GM12873 (cell line): ENCODE results near the gene TOM1L1.

Source experiments
- CTCF ChIP-seq: IDR thresholded peaks from 2 replicates; pipeline ENCODE4 v1.5.1; 2012; ENCODE audit warnings: low read depth, mild to moderate bottlenecking, moderate library complexity, low read length, control low read depth; ENCODE audit not compliant: insufficient read depth; ENCODE audit errors: missing control alignments

TOM1L1 gene

GRCh38 chr17:54887787-54888186 is 12.9 kb upstream of the TOM1L1 start:
- TF ChIP-seq CTCF = no peak

DNA sequence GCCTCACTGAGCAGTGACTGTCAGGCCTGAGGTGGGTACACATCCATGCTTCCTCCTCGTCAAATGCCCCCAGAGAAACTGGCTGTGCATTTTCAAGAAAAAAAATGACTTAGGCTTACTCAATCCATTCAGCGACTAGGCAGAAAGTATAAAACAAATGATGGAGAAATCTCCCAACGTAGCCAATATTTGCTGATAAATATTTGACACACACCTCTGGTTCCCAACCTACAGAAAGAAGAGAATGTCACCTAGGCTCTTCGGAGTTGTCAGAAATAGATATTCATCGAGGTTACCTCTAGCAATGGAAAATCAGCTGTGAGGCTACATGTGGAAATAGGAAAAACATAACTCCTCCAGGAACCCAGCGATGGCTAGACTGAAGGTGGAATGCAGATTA is 12.4 kb upstream of the TOM1L1 start:
- TF ChIP-seq CTCF = no peak

DNA sequence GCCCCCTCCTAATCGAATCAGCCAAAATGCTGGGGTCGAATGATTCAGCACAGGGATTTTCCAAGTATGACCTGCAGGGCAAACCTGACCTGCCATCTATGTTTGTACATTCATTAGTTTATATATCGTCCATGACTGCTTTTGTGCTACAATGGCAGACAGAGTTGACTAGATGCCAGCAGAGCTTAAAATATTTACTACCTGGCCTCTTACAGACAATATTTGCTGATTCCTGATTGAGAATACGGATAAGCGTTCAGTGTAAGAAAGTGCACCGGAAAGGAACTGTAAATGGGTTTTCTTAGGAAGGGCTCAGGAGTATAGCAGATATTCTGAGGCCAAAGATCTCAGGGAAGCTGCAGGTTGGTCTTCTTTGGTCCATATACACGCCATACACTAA is 11.7 kb upstream of the TOM1L1 start:
- TF ChIP-seq CTCF = no peak

- TF ChIP-seq CTCF = peak; percentile 20
Observed at GRCh38 chr17:54891176-54891821, 9.4 kb upstream of the TOM1L1 start.

- no peak for TF ChIP-seq CTCF
Observed at GRCh38 chr17:54892360-54892759, 8.3 kb upstream of the TOM1L1 start.

DNA sequence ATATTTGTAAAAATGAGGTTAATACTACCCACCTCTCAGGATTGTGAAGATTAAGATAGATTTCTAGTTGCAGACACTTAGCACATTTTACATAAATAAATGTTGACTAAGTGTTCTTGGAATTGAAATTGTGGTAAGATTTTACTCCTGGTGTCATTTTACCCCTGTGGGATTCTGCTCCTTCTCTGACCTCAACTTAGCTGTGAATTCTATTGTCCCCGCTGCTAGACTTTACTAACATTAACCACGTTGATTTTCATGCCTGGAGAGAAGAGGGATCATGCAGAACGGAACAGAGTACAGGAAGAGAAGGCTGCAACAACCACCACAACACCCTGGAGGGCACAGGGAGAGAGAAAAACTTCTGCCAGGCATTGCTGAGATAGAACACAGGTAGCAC is 2.1 kb upstream of the TOM1L1 start:
- TF ChIP-seq CTCF = no peak

DNA sequence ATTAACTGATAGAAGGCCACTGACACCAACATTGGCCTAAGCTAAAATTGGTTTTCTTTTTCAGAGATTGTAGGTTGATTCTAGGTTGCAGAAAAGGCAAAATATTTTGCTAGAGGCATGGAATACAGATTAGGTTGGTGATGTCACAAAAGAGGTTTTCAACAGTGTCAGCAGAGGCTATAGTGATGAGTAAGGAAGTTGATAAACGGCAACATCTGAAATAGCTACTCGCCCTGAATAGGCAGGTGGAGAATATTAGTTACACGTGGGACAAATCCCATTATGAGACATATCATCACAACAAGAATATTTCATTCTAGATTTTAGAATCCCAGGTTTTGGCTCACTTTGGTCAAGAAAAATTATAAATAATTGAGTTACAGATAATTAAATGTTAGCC is 1.5 kb upstream of the TOM1L1 start:
- TF ChIP-seq CTCF = no peak
